Endothelial cell (in vitro differentiated cells): Measurements from ENCODE around the gene ARHGEF4. TPM values are rescaled to one million over a fixed set of nuclear protein-coding genes. Genes with fewer than 3 reads are reported as not detected.

Source experiments
- DNase-seq: peaks from one replicate; pipeline ENCODE4 v3.0.0; 2021; ENCODE audit warnings: low spot score
- H3K27ac Mint-ChIP-seq: one replicate; pipeline ENCODE4 v1.8.0; 2021; ENCODE audit warnings: mixed read lengths, inconsistent platforms; ENCODE audit not compliant: unreplicated experiment
- H3K27me3 Mint-ChIP-seq: one replicate; pipeline ENCODE4 v1.8.0; 2021; ENCODE audit warnings: mild to moderate bottlenecking, moderate library complexity, mixed read lengths, inconsistent platforms; ENCODE audit not compliant: unreplicated experiment
- H3K36me3 Mint-ChIP-seq: one replicate; pipeline ENCODE4 v1.8.0; 2021; ENCODE audit warnings: mild to moderate bottlenecking, low read depth, mixed read lengths, inconsistent platforms; ENCODE audit not compliant: unreplicated experiment
- H3K4me1 Mint-ChIP-seq: one replicate; pipeline ENCODE4 v1.8.0; 2021; ENCODE audit warnings: mild to moderate bottlenecking, mixed read lengths, inconsistent platforms; ENCODE audit not compliant: unreplicated experiment
- H3K4me3 Mint-ChIP-seq: one replicate; pipeline ENCODE4 v1.8.0; 2021; ENCODE audit warnings: mild to moderate bottlenecking, mixed read lengths, inconsistent platforms; ENCODE audit not compliant: unreplicated experiment
- H3K9me3 Mint-ChIP-seq: one replicate; pipeline ENCODE4 v1.8.0; 2021; ENCODE audit warnings: mixed read lengths, inconsistent platforms; ENCODE audit not compliant: unreplicated experiment
- CTCF ChIP-seq: fragments of 200-600 bp; sonication (generic); IDR thresholded peaks from one replicate; pipeline ENCODE4 v1.5.0; 2021; ENCODE audit warnings: antibody characterized with exemption; ENCODE audit not compliant: unreplicated experiment
- total RNA-seq: library from RNA; stranded (reverse); fragmentation: NEBNext Ultra II Directional; extraction: Animal tissue kit (Norgen Biotek cat#: 25700); gene quantifications from one replicate; pipeline ENCODE4 v1.2.1, GENCODE V29; 2021; ENCODE audit not compliant: unreplicated experiment

Gene ARHGEF4
- total RNA-seq, 1 donor from 2014 or later, result 10.3 TPM

GRCh38 chr2:130996691-130997090 lies 160.0 kb downstream of the ARHGEF4 start:
- Mint-ChIP-seq H3K9me3 (no peaks in the 10 kb centered on the region), H3K27ac (no peak overlapping the region), H3K4me1 (peaks cover 11% of the 10 kb centered on the region), H3K36me3 (no peaks in the 10 kb centered on the region), H3K4me3 (no peak overlapping the region), H3K27me3 (no peaks in the 10 kb centered on the region)
- TF ChIP-seq CTCF, result no peak
- no peak for DNase-seq

GRCh38 chr2:130997198-130997597 lies 160.5 kb downstream of the ARHGEF4 start:
- H3K4me3 Mint-ChIP-seq, result no peak overlapping the region
- H3K27ac Mint-ChIP-seq, result no peak overlapping the region
- H3K27me3 Mint-ChIP-seq, result no peaks in the 10 kb centered on the region
- no peaks in the 10 kb centered on the region for H3K9me3 Mint-ChIP-seq
- no peak for TF ChIP-seq CTCF
- no peak for DNase-seq
- H3K36me3 Mint-ChIP-seq, result no peaks in the 10 kb centered on the region
- H3K4me1 Mint-ChIP-seq, result peaks cover 11% of the 10 kb centered on the region

- DNase-seq, result no peak
- Mint-ChIP-seq H3K27me3 (no peaks in the 10 kb centered on the region), H3K36me3 (no peaks in the 10 kb centered on the region), H3K4me1 (peaks cover 11% of the 10 kb centered on the region), H3K27ac (no peak overlapping the region), H3K9me3 (no peaks in the 10 kb centered on the region), H3K4me3 (no peak overlapping the region)
- TF ChIP-seq CTCF, result no peak
These were observed 161.8 kb downstream of the ARHGEF4 start for GRCh38 chr2:130998561-130998960.

GRCh38 chr2:131004446-131005209 lies 167.9 kb downstream of the ARHGEF4 start:
- no peak overlapping the region for H3K4me3 Mint-ChIP-seq
- DNase-seq, result no peak
- H3K27me3 Mint-ChIP-seq, result no peaks in the 10 kb centered on the region
- H3K9me3 Mint-ChIP-seq, result no peaks in the 10 kb centered on the region
- no peaks in the 10 kb centered on the region for H3K36me3 Mint-ChIP-seq
- no peaks in the 10 kb centered on the region for H3K4me1 Mint-ChIP-seq
- no peak overlapping the region for H3K27ac Mint-ChIP-seq
- no peak for TF ChIP-seq CTCF

GRCh38 chr2:131005216-131005935 lies 168.7 kb downstream of the ARHGEF4 start:
- no peak overlapping the region for H3K27ac Mint-ChIP-seq
- no peaks in the 10 kb centered on the region for H3K27me3 Mint-ChIP-seq
- H3K9me3 Mint-ChIP-seq, result no peaks in the 10 kb centered on the region
- DNase-seq, result no peak
- no peak for TF ChIP-seq CTCF
- H3K4me3 Mint-ChIP-seq, result no peak overlapping the region
- H3K4me1 Mint-ChIP-seq, result peaks cover 6% of the 10 kb centered on the region
- H3K36me3 Mint-ChIP-seq, result no peaks in the 10 kb centered on the region
